GM13977 (cell line): ENCODE results near the gene KIF2B.

Experiments
- DNase-seq: peaks from one replicate; pipeline ENCODE4 v3.0.0; 2012; ENCODE audit warnings: low spot score
- in situ Hi-C: fragments of 300-500 bp; cut with MboI; formaldehyde crosslinking; loops from one replicate; pipeline ENCODE4 v1.12.0; 2022; ENCODE audit warnings: low sequenced_read_pairs, low pct_unique_long_range_greater_than_20kb, mixed read lengths, inconsistent platforms; ENCODE audit not compliant: unreplicated experiment
- TF ChIP-seq, protein P1 (sequence below): IDR thresholded peaks from 2 replicates; pipeline ENCODE4 v1.5.1; 2012; ENCODE audit warnings: mild to moderate bottlenecking, control low read depth; ENCODE audit not compliant: insufficient read depth; ENCODE audit errors: extremely low read depth, missing control alignments

Gene KIF2B, protein sequence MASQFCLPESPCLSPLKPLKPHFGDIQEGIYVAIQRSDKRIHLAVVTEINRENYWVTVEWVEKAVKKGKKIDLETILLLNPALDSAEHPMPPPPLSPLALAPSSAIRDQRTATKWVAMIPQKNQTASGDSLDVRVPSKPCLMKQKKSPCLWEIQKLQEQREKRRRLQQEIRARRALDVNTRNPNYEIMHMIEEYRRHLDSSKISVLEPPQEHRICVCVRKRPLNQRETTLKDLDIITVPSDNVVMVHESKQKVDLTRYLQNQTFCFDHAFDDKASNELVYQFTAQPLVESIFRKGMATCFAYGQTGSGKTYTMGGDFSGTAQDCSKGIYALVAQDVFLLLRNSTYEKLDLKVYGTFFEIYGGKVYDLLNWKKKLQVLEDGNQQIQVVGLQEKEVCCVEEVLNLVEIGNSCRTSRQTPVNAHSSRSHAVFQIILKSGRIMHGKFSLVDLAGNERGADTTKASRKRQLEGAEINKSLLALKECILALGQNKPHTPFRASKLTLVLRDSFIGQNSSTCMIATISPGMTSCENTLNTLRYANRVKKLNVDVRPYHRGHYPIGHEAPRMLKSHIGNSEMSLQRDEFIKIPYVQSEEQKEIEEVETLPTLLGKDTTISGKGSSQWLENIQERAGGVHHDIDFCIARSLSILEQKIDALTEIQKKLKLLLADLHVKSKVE

DNA sequence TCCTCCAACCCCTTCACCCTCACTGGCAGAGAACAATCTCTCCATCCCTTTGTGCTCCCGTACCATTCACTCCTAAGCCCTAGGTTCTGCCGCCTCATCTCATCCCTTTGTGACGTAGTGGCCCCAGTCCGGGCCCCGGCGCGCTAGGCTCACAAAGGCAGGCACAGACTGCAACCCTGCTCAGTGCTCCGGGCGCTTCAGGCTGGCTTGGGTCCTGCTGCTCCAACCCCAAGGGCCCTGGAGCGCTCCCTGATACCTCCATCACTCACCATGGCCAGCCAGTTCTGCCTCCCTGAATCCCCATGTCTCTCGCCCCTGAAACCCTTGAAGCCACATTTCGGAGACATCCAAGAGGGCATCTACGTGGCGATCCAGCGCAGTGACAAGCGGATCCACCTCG, at the start of gene KIF2B:
TSS of gene KIF2B (plus strand) at position 164 of the 400 bp plus-strand sequence. CDS start at position 271, 107 bp downstream.
- in situ Hi-C loops = no loop called here
- TF ChIP-seq, protein P1, sequence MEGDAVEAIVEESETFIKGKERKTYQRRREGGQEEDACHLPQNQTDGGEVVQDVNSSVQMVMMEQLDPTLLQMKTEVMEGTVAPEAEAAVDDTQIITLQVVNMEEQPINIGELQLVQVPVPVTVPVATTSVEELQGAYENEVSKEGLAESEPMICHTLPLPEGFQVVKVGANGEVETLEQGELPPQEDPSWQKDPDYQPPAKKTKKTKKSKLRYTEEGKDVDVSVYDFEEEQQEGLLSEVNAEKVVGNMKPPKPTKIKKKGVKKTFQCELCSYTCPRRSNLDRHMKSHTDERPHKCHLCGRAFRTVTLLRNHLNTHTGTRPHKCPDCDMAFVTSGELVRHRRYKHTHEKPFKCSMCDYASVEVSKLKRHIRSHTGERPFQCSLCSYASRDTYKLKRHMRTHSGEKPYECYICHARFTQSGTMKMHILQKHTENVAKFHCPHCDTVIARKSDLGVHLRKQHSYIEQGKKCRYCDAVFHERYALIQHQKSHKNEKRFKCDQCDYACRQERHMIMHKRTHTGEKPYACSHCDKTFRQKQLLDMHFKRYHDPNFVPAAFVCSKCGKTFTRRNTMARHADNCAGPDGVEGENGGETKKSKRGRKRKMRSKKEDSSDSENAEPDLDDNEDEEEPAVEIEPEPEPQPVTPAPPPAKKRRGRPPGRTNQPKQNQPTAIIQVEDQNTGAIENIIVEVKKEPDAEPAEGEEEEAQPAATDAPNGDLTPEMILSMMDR = no peak
- no peak for DNase-seq

DNA sequence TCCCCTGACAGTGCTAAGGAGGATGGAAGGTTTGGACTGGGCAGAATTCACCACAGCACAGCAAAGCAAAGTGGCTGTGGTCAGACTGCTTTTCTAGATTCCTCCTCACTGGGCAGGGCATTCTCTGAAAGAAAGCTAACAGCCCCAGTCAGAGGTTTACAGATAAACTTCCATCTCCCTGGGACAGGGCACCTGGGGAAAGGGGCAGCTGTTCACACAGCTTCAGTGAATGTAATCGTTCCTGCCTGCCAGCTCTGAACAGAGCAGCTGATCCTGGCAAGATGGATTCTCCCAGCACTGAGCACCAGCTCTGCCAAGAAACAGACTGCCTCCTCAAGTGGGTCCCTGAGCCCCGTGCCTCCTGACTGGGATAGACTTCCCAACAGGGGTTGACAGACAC, 42.4 kb upstream of the KIF2B start:
- in situ Hi-C loops = no loop called here
- DNase-seq = no peak
- TF ChIP-seq, protein P1 = no peak

DNA sequence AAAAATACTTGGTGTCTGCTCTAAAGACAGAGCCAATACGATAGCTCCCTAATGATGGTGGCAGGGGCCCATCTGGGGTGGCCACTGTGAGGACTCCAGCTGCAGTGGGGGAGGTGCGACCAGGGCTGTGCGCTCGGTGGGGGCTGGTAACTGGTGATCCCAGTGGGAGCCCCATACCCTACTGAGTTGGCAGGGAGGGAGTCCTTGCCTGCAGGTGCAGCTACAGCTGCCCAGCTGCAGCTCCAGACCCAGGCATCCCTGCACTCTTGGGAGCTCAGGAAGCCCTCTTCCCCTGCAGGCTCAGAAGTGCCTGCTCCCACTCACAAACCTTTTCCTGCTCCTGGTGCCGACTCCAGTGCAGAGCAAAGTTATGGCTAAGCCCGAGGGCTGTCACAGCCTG, 31.2 kb upstream of the KIF2B start:
- TF ChIP-seq, protein P1 = no peak
- in situ Hi-C loops = no loop called here
- DNase-seq = no peak

DNA sequence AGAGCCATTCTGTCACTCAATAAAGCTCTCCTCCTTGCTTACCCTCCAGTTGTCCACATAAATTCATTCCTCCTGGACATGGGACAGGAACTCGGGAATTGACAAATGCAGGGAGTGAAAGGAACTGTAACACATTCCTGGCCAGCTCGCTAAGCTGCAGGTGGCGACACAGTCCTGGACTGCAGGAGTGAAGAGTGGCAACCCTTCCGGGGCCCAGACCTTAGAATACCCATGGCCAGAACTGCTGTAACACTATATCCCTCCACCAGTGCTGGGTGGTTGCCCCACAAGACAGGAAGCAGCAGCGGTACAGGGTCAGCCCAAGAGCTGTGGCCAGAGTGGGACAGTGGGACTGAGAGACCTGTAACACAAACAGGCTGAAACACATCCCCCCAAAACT, 30.3 kb upstream of the KIF2B start:
- DNase-seq = no peak
- in situ Hi-C loops = no loop called here
- TF ChIP-seq, protein P1 = no peak

DNA sequence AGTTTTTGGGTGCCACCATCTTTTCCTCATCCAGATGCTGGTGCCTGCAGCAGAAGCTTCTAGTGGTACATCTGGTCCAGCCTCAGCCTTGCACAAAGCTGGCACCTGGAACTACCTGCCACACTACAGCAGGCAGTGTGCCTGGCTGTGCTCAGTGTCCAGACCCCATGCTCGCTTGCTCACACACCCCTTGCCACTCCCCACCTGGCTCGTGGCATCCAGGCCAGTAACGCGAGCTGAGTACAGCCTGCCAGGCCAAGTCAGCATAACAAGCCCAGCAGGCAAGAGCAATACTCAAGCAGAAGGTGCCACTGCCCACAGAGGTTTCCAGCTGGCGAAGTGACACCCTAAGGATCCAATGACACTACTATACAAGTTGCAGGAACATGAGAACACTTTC, 29.7 kb upstream of the KIF2B start:
- in situ Hi-C loops = no loop called here
- TF ChIP-seq, protein P1 = no peak
- no peak for DNase-seq

DNA sequence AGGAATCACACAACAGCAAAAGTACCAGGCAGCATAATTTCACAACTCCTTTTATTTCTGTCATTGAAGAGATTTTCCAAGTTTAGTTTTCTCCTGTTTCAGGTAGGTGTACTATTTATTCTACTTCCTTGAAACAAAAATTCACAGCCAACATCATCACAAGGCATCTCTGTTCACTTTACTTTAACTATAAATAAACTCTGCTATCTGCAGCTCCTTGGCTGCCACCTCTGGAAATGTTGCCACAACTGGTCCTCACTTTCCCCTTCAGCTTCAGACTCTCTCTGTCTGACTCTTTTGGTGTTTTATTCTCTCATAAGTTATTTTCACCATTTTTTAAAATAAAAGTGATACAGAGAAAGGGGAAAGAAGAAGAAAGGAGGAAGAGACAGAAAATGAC, 27.9 kb upstream of the KIF2B start:
- in situ Hi-C loops = no loop called here
- DNase-seq = no peak
- TF ChIP-seq, protein P1 = no peak
